ENCODE measurements around the gene ARFGEF3. TPM values are rescaled to one million over a fixed set of nuclear protein-coding genes. Genes with fewer than 3 reads are reported as not detected.

Gene ARFGEF3
- total RNA-seq, 3 donors from 2014 or later (not counting 1 experiment from before 2014, with no cell fraction given): 0.05 to 0.09 TPM; not detected in 1

DNA sequence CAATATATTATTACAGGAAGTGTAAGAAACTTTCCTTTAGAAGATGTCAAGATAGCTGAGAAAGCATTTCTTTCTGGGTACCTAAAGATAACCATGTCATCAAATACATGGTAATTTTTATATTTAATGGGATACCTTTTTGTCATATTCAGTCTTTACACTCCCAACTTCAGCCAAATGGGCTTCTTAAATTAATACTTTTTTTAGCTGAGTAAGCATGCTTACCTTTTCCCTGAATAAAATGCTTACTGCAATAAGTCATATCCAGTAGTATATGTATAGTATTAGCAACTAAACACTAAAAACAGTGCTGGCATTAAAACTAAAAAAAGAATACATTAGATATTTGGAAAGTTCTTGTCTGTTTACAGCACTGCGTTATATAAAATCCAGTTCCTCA lies 74.0 kb downstream of the ARFGEF3 start:
- H3K4me3 Mint-ChIP-seq: no peak overlapping the region
- peaks cover 3 to 8% of the 10 kb centered on the region in 2 donors for H3K27me3 Mint-ChIP-seq (ENCODE audit: low read depth in 2 of 2)

GRCh38 chr6:138237463-138237862 lies 75.7 kb downstream of the ARFGEF3 start:
- DNase-seq: no peak
- Mint-ChIP-seq H3K36me3 (no peaks in the 10 kb centered on the region), H3K9me3 (no peaks in the 10 kb centered on the region), H3K4me1 (no peaks in the 10 kb centered on the region), H3K4me3 (no peak overlapping the region), H3K27me3 (ENCODE audit: low read depth in 2 of 2) (peaks cover 3 to 20% of the 10 kb centered on the region in 2 donors), H3K27ac (no peak overlapping the region)
- 88% methylated on average over 2 of the region's 2 CpGs for WGBS (ENCODE audit: insufficient coverage)
- Histone ChIP-seq H3K4me3 (ENCODE audit: low read length) (no peak overlapping the region), H3K36me3 (ENCODE audit: control insufficient read depth, insufficient read depth, low read length) (no peaks in the 10 kb centered on the region), H3K27me3 (ENCODE audit: control insufficient read depth, insufficient read depth, low read length) (peaks cover 2% of the 10 kb centered on the region), H3K9me3 (ENCODE audit: control insufficient read depth, insufficient read depth, low read length) (no peaks in the 10 kb centered on the region), H3K4me1 (ENCODE audit: control insufficient read depth, insufficient read depth, low read length) (no peaks in the 10 kb centered on the region), H3K27ac (ENCODE audit: low read length) (no peak overlapping the region)
- no peak for ATAC-seq
- intact Hi-C loops (cut with micrococcal nuclease): no loop called here
- TF ChIP-seq, protein P1, sequence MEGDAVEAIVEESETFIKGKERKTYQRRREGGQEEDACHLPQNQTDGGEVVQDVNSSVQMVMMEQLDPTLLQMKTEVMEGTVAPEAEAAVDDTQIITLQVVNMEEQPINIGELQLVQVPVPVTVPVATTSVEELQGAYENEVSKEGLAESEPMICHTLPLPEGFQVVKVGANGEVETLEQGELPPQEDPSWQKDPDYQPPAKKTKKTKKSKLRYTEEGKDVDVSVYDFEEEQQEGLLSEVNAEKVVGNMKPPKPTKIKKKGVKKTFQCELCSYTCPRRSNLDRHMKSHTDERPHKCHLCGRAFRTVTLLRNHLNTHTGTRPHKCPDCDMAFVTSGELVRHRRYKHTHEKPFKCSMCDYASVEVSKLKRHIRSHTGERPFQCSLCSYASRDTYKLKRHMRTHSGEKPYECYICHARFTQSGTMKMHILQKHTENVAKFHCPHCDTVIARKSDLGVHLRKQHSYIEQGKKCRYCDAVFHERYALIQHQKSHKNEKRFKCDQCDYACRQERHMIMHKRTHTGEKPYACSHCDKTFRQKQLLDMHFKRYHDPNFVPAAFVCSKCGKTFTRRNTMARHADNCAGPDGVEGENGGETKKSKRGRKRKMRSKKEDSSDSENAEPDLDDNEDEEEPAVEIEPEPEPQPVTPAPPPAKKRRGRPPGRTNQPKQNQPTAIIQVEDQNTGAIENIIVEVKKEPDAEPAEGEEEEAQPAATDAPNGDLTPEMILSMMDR (IDR thresholded peaks at IDR 0.05): no peak

More for the DNA sequence above, 74.0 kb downstream of the ARFGEF3 start:
- Mint-ChIP-seq H3K27ac (no peak overlapping the region), H3K4me1 (no peaks in the 10 kb centered on the region), H3K36me3 (no peaks in the 10 kb centered on the region), H3K9me3 (no peaks in the 10 kb centered on the region)
- Histone ChIP-seq H3K4me1 (ENCODE audit: control insufficient read depth, insufficient read depth, low read length) (no peaks in the 10 kb centered on the region), H3K27ac (ENCODE audit: low read length) (no peak overlapping the region), H3K27me3 (ENCODE audit: control insufficient read depth, insufficient read depth, low read length) (peaks cover 2% of the 10 kb centered on the region), H3K36me3 (ENCODE audit: control insufficient read depth, insufficient read depth, low read length) (no peaks in the 10 kb centered on the region), H3K9me3 (ENCODE audit: control insufficient read depth, insufficient read depth, low read length) (no peaks in the 10 kb centered on the region), H3K4me3 (ENCODE audit: low read length) (no peak overlapping the region)
- no peak for ATAC-seq
- DNase-seq: no peak
- WGBS (ENCODE audit: insufficient coverage): 100% methylated on average over 1 of the region's 1 CpG
- intact Hi-C loops (cut with micrococcal nuclease): no loop called here
- TF ChIP-seq, protein P1 (IDR thresholded peaks at IDR 0.05): no peak

DNA sequence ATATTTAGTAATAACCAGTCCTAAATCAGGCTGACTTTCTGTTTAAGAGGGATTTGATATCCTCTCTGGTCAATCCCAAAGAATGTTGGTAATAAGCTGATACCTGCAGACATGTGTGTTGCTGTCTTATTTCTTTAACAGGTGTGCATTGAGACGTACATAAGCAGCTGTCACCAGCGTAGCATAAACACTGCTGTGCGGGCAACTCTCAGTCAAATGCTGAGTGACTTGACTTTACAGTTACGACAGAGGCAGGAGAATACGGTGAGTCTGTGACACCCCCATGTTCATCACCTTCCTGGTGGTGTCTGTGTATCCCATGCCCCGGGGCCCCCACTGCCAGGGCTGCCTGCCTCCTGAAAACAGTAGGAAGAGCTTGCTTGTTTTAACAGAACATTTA lies 76.6 kb downstream of the ARFGEF3 start:
- TF ChIP-seq, protein P1 (IDR thresholded peaks at IDR 0.05): no peak
- no peaks in the 10 kb centered on the region for H3K36me3 Mint-ChIP-seq
- intact Hi-C loops (cut with micrococcal nuclease): no loop called here
- peaks cover 6 to 28% of the 10 kb centered on the region in 2 donors for H3K27me3 Mint-ChIP-seq (ENCODE audit: low read depth in 2 of 2)
- Histone ChIP-seq H3K27me3 (ENCODE audit: control insufficient read depth, insufficient read depth, low read length) (peaks cover 2% of the 10 kb centered on the region), H3K36me3 (ENCODE audit: control insufficient read depth, insufficient read depth, low read length) (no peaks in the 10 kb centered on the region), H3K9me3 (ENCODE audit: control insufficient read depth, insufficient read depth, low read length) (no peaks in the 10 kb centered on the region), H3K27ac (ENCODE audit: low read length) (no peak overlapping the region), H3K4me3 (ENCODE audit: low read length) (no peak overlapping the region), H3K4me1 (ENCODE audit: control insufficient read depth, insufficient read depth, low read length) (no peaks in the 10 kb centered on the region)
- no peaks in the 10 kb centered on the region for H3K9me3 Mint-ChIP-seq
- H3K4me3 Mint-ChIP-seq: no peak overlapping the region
- H3K27ac Mint-ChIP-seq: no peak overlapping the region
- ATAC-seq (no peak), DNase-seq (no peak)
- WGBS (ENCODE audit: insufficient coverage): 91% methylated on average over 5 of the region's 6 CpGs
- H3K4me1 Mint-ChIP-seq: no peaks in the 10 kb centered on the region

DNA sequence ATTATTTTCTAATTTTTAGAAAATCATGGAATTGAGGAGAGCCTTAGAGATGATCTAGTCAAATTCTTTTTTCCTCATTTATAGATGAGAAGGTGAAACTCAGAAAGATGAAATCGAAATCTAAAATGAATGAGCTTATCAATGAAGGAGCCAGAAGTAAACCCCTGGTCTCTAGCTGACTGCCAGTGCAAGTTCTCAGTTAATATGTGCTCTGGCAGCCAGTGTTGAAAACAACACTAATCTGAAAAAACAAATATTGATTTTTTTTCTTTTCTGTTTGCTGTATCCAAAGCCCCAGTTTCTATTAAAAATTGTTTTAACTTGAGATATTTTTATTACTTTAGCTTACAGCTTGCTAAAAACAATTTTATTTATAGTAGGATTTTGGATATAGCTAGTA lies 78.0 kb downstream of the ARFGEF3 start:
- 69% methylated on average over 1 of the region's 1 CpG for WGBS (ENCODE audit: insufficient coverage)
- Histone ChIP-seq H3K4me1 (ENCODE audit: control insufficient read depth, insufficient read depth, low read length) (no peaks in the 10 kb centered on the region), H3K4me3 (ENCODE audit: low read length) (no peak overlapping the region), H3K27me3 (ENCODE audit: control insufficient read depth, insufficient read depth, low read length) (peaks cover 2% of the 10 kb centered on the region), H3K27ac (ENCODE audit: low read length) (no peak overlapping the region), H3K36me3 (ENCODE audit: control insufficient read depth, insufficient read depth, low read length) (no peaks in the 10 kb centered on the region), H3K9me3 (ENCODE audit: control insufficient read depth, insufficient read depth, low read length) (no peaks in the 10 kb centered on the region)
- Mint-ChIP-seq H3K36me3 (no peaks in the 10 kb centered on the region), H3K27me3 (ENCODE audit: low read depth in 2 of 2) (peaks cover 6 to 28% of the 10 kb centered on the region in 2 donors), H3K4me3 (no peak overlapping the region), H3K27ac (no peak overlapping the region), H3K4me1 (no peaks in the 10 kb centered on the region), H3K9me3 (no peaks in the 10 kb centered on the region)
- TF ChIP-seq, protein P1 (IDR thresholded peaks at IDR 0.05): no peak
- DNase-seq (no peak), ATAC-seq (no peak)
- intact Hi-C loops (cut with micrococcal nuclease): no loop called here

Data from natural killer cell (primary cell).